ENCODE data around the gene TET2.

DNA sequence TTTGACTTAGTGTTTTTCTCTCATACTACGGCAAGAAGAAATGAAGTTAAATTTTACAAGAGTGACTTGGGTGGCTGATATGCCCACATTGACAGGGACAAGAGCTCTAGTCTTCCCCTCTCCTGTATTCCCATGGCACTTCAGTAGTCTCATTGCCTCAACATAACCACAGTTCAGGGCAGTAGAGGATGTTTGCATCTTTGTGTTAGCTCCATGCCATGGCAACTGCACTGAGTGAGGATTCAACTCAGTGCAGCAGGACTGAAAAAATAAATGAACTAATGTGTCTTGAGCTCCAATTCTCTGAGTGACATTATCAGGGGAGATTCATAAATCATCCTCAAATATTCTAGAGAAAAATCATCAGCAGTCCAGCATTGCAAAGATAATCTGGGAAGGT is 78.8 kb downstream of the TET2 start:
- TF ChIP-seq CTCF (IDR thresholded peaks at IDR 0.05) (no peak), POLR2AphosphoS5 (IDR thresholded peaks at IDR 0.05; ENCODE audit: low read depth, low read length) (no peak)

Measured in Panc1 (cell line).